GM21526 (cell line): ENCODE results near the gene COX10.

Source experiments
- ATAC-seq: cut with Tn5 transposase; IDR thresholded peaks from one replicate; pipeline ENCODE4 v1.9.1; 2021; ENCODE audit warnings: moderate library complexity; ENCODE audit not compliant: unreplicated experiment, low FRiP score

Gene COX10

DNA sequence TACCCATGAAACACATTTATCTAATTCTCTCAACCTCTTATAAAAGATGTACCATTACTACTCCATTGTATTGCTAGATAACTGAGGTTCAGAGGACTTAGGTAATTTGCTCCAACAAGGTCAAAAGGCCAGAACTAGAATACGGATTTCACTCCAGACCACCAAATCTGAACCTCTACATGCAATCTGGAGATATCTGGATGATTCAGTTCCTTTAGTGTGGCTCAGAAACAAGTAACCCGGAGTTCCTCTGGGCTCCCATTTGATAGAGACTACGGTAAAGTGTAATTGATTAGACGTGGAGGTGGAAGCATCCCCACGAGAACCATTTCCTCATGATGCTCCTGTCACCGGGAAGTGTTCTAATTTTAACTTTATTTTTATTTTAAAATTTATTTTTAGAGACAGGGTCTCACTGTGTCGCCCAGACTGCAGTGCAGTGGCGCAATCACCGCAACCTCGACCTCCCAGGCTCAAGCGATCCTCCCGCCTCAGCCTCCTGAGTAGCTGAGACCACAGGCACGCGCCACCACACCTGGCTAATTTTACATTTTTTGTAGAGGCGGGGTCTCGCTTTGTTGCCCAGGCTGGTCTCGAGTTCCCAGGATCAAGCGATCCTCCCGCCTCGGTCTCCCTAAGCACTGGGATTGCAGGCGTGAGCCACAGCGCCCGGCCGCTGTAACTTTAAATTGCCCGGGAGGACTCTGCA, 608 bp upstream of the COX10 start:
- ATAC-seq = peak; percentile 10

DNA sequence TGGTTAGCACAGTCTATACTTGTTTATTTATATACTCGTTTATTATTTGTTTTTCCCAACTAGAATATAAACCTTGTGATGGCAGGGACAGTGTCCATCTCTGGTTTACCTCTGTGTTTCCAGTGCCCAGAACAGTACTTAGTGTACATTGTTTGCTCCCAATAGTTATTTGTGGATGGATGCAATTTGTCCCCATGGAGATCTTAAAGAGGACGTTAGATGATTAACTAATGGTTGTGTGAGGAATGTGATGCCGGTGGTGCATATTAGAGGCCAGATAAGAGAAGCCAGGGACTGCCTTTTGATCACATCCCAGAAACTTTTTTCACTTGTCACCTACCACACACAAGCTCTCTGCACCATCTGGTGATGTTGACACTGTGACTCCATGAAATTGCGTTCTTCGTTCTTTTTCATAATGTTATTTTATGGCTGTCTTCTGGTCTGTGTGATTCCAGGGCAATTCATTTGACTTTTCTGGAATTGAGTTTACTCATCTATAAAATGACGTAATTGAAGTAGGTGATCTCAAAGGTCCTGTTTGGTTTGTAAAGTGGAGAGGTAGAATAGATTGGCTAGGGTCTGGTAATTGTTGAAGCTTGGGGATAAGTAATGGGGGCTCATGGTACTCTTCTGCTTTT, 1.2 kb downstream of the COX10 start:
- no peak for ATAC-seq

DNA sequence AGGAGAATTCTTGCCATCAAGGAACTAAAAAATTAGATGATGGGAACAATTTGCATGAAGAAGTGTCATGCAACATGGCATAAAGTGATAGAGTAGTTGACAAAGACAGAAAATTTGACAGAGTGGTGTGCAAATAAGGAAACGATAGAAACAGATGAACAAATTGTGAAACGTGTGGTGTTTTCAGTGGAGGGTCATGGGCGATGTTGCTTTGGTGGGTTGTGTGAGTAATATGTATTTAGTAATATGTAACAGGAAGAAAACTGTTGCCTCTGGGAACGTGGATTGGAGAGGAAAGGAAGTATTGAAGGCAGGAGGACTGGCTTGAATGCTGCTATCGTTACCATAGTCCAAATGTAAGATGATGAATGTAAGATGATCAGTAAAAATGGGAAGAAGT, 3.6 kb downstream of the COX10 start:
- ATAC-seq = no peak

DNA sequence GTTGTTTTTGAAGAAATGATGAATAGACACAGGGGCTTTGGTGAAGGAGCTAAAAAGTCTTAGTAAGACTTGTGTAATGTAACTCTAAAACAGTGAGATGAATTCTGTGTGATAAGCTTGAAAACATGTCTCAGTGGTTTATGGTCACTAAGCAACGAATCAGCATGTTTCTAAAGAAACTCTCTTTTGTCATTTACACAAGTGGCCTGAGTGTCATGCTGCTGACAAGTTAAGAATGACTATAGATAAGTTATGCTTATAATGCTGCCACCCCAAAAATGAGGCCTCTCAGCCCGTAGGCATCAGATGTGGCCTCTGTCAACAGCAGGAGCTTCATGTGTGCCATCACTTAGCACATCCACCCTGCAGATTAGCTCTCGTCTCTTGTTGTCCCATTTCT, 8.7 kb downstream of the COX10 start:
- ATAC-seq = no peak

DNA sequence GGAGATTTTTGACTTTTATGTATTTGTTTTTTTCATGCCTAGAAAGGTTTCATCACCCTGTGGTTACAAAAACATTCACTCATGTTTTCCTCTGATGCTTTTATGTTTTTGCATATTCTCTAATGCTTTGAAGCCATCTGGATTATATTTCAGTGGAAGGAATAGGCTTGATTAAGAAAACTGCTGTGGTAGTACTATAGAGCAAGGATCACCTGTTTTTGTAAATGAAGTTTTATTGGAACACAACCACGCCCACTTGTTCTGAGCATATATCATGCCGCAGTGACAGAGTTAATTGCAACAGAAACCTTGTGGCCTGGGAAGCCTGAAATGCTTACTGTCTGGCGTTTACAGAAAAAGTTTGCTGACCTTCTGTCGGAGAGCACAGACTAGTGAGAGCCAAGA, 11.5 kb downstream of the COX10 start:
- ATAC-seq = no peak

DNA sequence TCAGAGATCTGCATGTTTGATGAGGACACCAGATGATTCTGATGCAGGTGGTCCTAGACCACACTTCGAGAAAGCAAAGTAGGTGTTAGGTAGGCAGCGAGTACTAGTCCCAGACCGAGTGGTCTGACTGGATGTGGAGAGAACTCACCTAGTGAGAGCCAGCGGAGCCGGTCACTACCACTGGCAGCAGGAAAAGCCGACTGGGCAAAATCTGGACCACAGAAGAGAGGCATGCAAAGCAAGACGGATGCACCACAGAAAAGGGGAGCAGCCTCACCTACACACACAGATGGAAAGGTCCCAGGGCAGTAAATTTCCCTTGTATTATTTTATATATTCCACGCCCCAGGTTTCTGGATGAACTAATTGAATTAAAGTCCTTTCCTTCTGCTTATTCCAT, 13.5 kb downstream of the COX10 start:
- ATAC-seq = no peak

DNA sequence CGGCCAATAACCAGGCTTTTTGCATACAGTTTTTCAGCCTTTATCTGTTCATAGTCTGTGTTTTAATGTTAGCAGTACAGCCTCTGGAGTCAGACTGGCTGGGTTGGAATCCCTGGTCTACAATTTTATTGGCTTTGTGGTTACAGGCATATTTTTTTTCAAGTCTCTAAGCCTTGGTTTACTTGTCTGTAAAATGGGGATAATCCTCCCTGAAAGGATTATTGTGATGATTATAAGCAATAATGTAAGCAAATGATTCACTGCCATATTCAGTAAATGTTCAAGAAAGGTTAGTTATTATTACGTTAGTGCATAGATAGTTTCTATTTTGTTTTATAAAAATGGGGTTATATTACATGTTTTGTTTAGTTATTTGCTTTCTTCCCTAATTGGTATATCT, 15.7 kb downstream of the COX10 start:
- no peak for ATAC-seq

DNA sequence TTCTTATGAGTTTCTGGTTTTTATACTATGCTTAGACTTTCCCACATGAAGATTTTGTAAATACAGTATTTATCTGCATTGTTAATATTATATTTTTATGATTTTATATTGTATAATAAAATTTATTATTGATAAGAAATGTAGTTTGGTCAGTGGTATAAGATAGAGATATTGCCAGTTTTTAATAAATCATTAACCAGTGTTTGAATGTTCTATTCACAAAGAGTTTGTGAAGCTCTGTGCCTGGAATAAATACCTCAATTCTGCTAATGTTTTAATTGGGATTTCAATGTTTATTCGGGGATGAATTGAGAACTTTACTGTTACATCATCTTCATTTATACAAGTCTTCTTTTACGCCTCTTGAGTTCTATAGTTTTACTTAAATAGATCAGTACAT, 16.9 kb downstream of the COX10 start:
- no peak for ATAC-seq

DNA sequence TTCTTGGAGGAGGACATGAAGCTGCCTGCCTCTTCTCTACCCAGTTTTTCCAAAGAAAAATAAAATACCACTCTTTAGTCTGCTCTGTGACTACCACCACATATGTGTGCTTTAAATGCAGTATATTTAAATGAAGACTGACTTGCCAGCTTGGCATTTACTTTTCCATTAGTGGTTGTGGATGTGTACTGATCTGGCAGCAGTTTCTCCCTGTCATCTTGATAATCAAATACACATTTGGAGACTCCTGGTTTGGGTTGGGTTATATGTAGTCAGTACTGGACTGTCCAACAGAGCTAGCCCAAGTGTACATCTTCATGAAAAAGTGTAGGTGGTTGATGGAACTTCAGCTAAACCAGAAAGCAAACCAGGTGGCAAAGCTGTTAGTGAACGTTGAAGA, 19.9 kb downstream of the COX10 start:
- ATAC-seq = no peak

DNA sequence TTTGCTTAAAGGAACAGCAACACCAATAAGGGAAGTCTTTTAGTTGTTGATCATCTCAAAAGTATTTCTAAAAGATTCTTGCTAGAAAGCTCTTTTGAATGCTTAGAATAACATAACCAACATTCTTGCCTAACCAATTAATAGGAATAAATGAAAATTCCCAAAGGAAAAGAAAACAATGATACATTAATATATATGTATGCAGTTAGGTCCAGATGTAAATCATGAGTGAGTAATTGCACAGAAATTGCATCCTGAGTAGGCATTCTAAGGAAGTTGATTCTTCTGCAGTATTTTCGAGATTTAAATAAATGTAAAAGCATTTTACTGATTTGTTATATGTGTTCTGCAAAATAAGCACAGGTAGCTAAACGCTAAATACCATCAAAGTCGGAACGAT, 22.1 kb downstream of the COX10 start:
- no peak for ATAC-seq

DNA sequence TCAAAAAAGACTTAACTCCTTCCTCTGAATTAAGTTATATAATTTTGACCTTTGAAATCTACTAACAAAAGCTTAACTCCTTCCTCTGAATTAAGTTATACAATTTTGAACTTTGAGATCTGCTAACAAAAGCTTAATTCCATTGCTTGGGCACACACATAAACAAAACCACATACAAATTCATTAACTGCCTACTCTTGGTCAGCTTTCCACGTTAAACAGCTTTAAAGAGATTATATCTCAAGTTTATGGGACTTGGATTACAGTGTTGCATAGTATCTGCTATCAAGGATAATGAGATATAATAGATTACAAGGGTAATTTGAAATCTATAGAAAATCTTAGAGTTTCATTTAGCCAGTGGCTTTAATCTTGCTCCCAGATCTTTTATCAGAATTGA, 23.5 kb downstream of the COX10 start:
- no peak for ATAC-seq

DNA sequence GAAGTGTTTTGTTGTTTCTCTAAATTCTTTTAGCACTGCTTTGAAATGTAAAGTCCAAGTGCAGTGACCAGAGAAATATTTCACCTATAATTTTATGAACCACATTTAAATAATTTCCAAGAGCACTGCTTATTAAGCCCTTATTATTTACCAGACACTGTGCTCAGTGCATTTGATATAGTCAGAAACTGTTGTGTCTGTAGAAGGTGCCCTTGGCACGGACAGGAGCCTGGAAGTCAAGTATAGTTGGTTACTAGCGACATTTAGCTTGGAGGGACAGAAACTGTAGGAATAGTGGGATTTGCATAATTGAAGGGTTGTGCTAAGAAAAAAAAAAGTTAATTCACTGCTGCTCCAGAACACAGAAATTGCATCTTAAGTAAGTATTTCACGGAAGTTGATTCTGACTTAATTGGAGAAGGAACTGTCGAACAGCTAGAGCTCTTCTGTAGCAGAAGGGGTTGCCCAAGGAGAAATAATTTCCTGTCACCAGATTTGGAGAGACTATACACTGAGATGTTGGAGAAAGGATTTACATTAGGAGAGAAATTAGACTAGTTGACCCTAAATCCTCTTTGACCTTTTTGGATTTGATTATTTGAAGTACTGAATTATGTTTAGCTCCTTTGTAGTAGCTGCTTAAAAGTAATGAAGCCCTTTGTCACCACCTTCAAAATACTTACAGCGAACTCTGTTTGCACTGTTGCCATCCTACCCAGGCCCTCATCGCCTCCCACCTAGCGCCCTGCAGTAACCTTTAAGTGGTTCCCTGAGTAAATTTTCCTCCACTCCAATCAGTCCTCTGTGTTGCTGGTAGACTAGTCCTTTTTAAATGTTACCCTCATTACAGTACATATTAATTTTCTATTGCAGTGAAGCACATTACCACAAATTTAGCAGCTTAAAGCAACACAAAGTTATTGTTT, 25.6 kb downstream of the COX10 start:
- ATAC-seq = no peak

DNA sequence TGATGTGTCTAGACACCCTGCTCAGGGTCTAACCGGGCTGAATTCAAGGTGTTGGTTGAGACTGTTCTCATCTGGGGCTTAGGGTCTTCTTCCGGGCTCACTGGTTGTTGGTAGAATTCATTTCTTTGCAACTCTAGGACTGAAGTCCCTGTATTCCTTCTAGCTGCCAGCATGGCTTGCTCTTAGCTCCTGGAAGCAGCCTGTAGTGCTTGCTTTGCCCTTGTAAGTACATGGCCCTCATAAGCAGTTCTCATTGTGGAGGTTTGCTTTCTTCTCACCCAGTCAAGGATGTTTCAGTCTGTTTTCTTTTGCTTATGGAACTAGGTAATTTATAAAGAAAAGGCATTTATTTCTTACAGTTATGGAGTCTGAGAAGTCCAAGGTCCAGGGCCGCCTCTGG, 26.3 kb downstream of the COX10 start:
- ATAC-seq = no peak

DNA sequence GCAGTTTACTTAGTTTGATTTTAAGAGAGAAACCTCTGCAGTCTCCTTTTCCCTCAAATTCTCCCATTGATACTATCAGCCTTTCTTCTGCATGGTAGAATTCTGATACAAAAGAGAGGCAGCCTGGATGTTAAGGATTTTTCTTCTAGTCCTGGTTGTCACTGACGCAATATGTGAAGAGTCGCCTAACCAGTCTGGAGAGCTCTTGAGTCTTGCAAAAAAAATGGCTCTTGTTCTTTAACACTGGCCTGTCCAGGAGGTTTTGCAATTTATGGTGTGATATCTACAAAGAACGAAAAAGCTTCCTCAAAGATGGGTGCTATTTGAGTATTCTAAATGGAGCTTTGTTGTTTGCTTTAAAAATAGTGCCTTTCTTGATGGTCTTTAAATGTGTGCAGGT, 28.9 kb downstream of the COX10 start:
- ATAC-seq = no peak

DNA sequence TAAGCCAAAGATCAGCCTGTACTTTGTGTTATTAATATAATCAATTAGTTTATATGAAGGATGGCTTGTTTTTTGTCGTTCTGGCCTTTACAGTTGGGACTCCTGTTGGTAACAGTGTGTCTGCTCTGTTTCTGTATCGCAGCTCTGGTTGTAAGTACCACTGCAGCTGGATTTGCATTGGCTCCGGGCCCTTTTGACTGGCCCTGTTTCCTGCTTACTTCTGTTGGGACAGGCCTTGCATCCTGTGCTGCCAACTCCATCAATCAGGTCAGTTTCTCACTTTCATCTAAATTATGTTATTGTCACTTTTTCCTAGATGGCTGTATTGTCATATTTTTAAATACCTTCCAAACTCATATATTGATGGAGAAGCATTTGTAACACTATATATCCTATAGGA, 32.7 kb downstream of the COX10 start:
- no peak for ATAC-seq

DNA sequence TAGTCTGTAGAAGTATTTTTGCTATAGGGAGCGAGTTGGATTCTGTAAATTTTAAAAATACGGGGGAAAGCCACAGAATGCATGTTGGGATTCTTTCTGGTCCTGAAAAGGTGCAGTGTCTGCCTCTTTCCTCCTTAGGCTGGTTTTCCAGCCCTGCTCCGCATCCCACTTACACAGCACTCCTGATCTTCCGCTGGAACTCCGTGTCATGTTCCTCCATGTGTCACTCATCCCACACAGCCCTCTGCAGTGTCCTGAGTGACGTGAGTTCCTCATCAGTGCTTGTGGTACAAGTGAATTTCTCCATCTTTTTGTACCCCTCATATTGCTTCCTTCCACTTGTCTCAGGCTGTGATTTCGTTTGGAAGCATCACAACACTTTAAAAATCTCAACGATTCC, 34.5 kb downstream of the COX10 start:
- ATAC-seq = no peak

DNA sequence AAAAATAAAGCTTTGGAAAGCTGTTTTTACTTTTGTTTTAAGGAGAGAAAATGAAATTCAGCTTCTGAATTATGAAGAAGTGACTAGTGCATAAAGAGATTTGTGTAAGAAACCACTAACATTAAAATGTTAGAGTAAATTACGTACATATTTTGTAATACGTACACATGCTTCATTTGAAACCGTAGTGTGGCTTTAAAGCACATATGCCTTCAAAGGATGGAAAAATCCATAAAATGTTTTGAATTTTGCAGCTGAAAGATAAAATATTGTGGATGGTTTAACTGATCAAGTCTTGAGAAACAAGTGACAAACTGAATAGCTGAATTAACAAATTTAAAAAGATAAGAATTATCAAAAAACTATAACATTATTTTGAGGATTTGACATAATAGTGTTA, 35.4 kb downstream of the COX10 start:
- no peak for ATAC-seq

DNA sequence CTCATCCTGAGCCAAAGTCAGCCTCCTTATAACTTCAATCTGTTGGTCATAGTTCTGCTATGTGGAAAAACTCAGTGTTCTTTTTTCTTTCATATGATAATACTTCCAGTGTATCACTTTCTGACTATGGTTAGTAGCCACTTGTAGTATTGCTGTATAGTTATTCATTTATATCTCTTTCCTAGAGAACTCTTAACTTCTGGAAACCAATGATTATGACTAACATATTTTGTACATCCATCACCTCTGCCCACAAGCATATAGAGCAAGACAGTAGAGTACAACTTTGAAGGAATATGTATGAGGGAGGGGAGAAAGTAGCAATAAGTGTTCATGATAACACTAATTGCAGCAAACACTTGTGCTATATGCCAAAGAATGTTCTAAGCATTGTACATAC, 38.6 kb downstream of the COX10 start:
- ATAC-seq = no peak

DNA sequence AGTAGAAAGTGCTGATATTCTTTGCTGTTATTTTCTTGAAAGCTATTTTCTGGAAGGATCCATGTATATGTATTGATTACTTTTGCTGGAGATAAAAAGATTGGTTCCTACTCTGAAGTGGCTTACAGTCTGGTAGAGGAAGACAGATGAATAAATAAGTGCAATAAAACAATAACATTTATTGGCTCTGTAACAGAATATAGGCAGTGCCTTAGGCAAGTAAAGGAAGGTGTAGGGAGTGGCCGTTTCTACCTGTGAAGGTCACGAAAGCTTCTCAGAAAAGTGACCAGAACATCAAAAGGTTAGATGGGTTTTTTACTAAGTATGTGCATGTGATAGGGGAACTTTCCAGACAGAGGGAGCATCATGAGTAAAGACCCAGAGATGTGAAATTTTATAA, 43.1 kb downstream of the COX10 start:
- ATAC-seq = no peak

DNA sequence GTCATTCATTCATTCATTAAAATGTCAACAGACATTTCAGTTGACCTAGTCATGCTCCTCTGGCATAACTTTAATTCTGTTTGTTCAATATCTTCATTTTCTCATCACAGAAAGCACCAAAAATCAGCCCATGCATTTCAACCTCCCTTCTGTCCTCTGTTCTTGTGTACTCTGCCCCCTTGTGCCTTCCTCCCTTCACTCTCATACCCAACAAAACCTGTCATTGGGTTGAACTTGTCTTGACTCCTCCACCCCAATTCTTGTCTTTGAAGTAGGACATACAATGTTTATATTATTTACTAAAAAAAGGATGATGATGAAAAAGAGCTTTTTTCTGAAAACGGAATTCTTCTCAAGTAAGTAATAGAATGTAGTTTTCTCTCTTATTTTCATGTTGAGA, 43.8 kb downstream of the COX10 start:
- no peak for ATAC-seq

DNA sequence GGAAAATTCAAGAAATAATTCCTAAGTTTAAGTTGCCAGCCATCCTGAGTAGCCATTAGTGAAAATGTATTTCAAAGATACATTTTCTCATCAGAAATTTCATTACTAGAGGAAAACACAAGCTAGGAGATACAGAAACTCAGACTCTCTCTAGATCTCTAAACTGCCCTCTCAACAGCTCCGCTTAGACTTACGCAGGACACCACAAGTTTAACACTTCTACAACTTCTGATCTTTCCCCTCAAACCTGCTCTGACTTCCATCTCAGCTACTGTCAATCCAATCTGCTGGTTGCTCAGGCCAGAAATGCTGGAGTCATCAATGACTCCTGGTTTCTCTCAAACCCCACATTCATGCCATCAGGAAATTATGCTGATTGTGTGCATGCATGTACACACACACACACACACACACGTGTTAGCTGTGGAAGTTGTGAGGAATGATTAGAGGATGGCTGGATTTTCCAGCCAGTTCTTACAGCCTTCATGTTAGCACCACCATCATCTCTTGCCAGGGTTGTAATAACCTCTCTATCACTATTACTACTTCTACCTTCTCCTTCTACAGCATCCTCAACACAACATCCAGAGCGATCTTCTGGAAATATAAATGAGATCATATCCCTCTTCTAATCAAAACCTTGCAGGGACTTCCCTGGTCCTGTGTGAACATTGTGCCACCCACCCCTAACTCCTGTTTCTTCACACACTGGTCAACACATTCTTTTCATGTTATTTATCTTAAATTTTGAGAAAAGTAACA, 47.1 kb downstream of the COX10 start:
- no peak for ATAC-seq
